ENCODE results near the gene SHD.
"Not testable (repeated sequence)": the region's sequence is repeated elsewhere in the genome, so short reads cannot be mapped to it uniquely, and the experiment has no call there.

SHD gene

GRCh38 chr19:4327252-4327876, 48.3 kb downstream of the SHD start:
- DNase-seq (ENCODE audit: low read depth in 2 of 2): no peak

GRCh38 chr19:4327877-4328242, 48.8 kb downstream of the SHD start:
- DNase-seq (ENCODE audit: low read depth in 2 of 2): no peak

GRCh38 chr19:4328243-4328990, 49.4 kb downstream of the SHD start:
- peak; percentile 92 for DNase-seq (ENCODE audit: low read depth in 2 of 2)

GRCh38 chr19:4328991-4329681, 50.1 kb downstream of the SHD start:
- DNase-seq (ENCODE audit: low read depth in 2 of 2): not testable (repeated sequence)

- no peak for DNase-seq (ENCODE audit: low read depth in 2 of 2)
Observed at GRCh38 chr19:4329858-4330257, 50.8 kb downstream of the SHD start.

- no peak for DNase-seq (ENCODE audit: low read depth in 2 of 2)
Observed at GRCh38 chr19:4334929-4335570, 56.0 kb downstream of the SHD start.

GRCh38 chr19:4337906-4338440, 58.9 kb downstream of the SHD start:
- DNase-seq (ENCODE audit: low read depth in 2 of 2): no peak

GRCh38 chr19:4338441-4339355, 59.6 kb downstream of the SHD start, which contains the start of gene STAP2:
Gene STAP2 (minus strand): TSS chr19:4338827. CDS start chr19:4338753, 74 bp downstream.
- no peak for DNase-seq (ENCODE audit: low read depth in 2 of 2)

Data from fibroblast of skin of left quadriceps (primary cell).